GM18520 (cell line): ENCODE measurements around the gene CCDC188.

Source experiments
- ATAC-seq: cut with Tn5 transposase; IDR thresholded peaks from one replicate; pipeline ENCODE4 v1.9.1; 2021; ENCODE audit not compliant: unreplicated experiment

Gene CCDC188

GRCh38 chr22:20185750-20186149 is 34.9 kb upstream of the CCDC188 start:
- no peak for ATAC-seq

- no peak for ATAC-seq
Measured at GRCh38 chr22:20184501-20185165, 33.8 kb upstream of the CCDC188 start.

GRCh38 chr22:20183823-20184222 is 33.0 kb upstream of the CCDC188 start:
- ATAC-seq = no peak

GRCh38 chr22:20183101-20183500 is 32.2 kb upstream of the CCDC188 start:
- ATAC-seq = no peak

- no peak for ATAC-seq
Measured at GRCh38 chr22:20182365-20182764, 31.5 kb upstream of the CCDC188 start.

GRCh38 chr22:20181884-20182236 is 31.0 kb upstream of the CCDC188 start:
- no peak for ATAC-seq

- no peak for ATAC-seq
Measured at GRCh38 chr22:20181194-20181883, 30.5 kb upstream of the CCDC188 start.

- ATAC-seq = no peak
Measured at GRCh38 chr22:20180640-20181039, 29.8 kb upstream of the CCDC188 start.

- ATAC-seq = no peak
Measured at GRCh38 chr22:20180245-20180630, 29.4 kb upstream of the CCDC188 start.

- no peak for ATAC-seq
Measured at GRCh38 chr22:20179455-20180244, 28.8 kb upstream of the CCDC188 start.

GRCh38 chr22:20178915-20179227 is 28.0 kb upstream of the CCDC188 start:
- ATAC-seq = no peak

GRCh38 chr22:20178075-20178914 is 27.4 kb upstream of the CCDC188 start:
- no peak for ATAC-seq

GRCh38 chr22:20177217-20177911 is 26.5 kb upstream of the CCDC188 start:
- no peak for ATAC-seq

- ATAC-seq = no peak
Measured at GRCh38 chr22:20176421-20177085, 25.7 kb upstream of the CCDC188 start.

- ATAC-seq = no peak
Measured at GRCh38 chr22:20175597-20175900, 24.7 kb upstream of the CCDC188 start.

- ATAC-seq = no peak
Measured at GRCh38 chr22:20174785-20175596, 24.1 kb upstream of the CCDC188 start.

GRCh38 chr22:20173772-20174171 is 22.9 kb upstream of the CCDC188 start:
- no peak for ATAC-seq

- ATAC-seq = no peak
Measured at GRCh38 chr22:20173246-20173645, 22.4 kb upstream of the CCDC188 start.

- no peak for ATAC-seq
Measured at GRCh38 chr22:20172141-20172613, 21.3 kb upstream of the CCDC188 start.
